IPS-15b (cell line): ENCODE results near the gene MANEAL.

Experiments
- H3K27me3 ChIP-seq: one replicate; pipeline ENCODE4 v1.6.1; 2013; ENCODE audit warnings: low read length; ENCODE audit not compliant: control insufficient read depth, insufficient read depth
- H3K36me3 ChIP-seq: one replicate; pipeline ENCODE4 v1.6.1; 2013; ENCODE audit warnings: low read length; ENCODE audit not compliant: control insufficient read depth, insufficient read depth
- H3K4me1 ChIP-seq: one replicate; pipeline ENCODE4 v1.6.1; 2013; ENCODE audit warnings: mild to moderate bottlenecking, low read length; ENCODE audit not compliant: control insufficient read depth, insufficient read depth
- H3K4me3 ChIP-seq: one replicate; pipeline ENCODE4 v1.5.1; 2013; ENCODE audit warnings: low read depth, low read length
- H3K9ac ChIP-seq: one replicate; pipeline ENCODE4 v1.6.1; 2013; ENCODE audit warnings: low read depth, mild to moderate bottlenecking, low read length
- H3K9me3 ChIP-seq: one replicate; pipeline ENCODE4 v1.6.1; 2013; ENCODE audit warnings: mild to moderate bottlenecking, low read length; ENCODE audit not compliant: control insufficient read depth, insufficient read depth

MANEAL gene

GRCh38 chr1:37793773-37794371, at the start of gene MANEAL:
Gene MANEAL, plus strand, starts transcription at chr1:37793847. Its CDS starts 336 bp downstream, at chr1:37794183.
- Histone ChIP-seq H3K9ac (no peak within 1 kb of the TSS), H3K9me3 (no peaks in the 10 kb centered on the region), H3K27me3 (peaks cover 39% of the 10 kb centered on the region), H3K4me3 (peak within 1 kb of the TSS; percentile 66), H3K4me1 (no peaks in the 10 kb centered on the region), H3K36me3 (no peaks in the 10 kb centered on the region)

GRCh38 chr1:37746806-37747205, 46.8 kb upstream of the MANEAL start:
- Histone ChIP-seq H3K36me3 (no peaks in the 10 kb centered on the region), H3K27me3 (peaks cover 19% of the 10 kb centered on the region), H3K4me1 (no peaks in the 10 kb centered on the region), H3K4me3 (no peak overlapping the region), H3K9me3 (no peaks in the 10 kb centered on the region), H3K9ac (no peak overlapping the region)

DNA sequence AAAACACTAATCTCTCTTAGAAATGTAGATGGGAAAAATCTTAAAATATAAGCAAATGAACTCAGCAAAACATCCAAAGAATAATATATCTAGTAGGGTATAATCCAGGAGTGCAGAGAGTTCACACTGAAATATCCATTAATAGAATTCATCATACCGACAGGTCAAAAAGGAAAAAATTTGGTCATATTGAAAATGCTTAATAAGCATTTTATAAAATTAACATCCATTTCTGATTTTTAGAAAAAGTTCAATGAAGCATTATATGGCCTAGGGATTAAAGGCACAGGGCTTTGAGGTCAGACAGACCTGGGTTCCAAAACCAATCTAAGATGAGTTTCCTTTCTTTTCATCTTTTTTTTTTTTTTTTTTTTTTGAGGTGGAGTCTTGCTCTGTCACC, 45.1 kb upstream of the MANEAL start:
- Histone ChIP-seq H3K9me3 (no peaks in the 10 kb centered on the region), H3K36me3 (no peaks in the 10 kb centered on the region), H3K9ac (no peak overlapping the region), H3K27me3 (peaks cover 27% of the 10 kb centered on the region), H3K4me1 (no peaks in the 10 kb centered on the region), H3K4me3 (no peak overlapping the region)

DNA sequence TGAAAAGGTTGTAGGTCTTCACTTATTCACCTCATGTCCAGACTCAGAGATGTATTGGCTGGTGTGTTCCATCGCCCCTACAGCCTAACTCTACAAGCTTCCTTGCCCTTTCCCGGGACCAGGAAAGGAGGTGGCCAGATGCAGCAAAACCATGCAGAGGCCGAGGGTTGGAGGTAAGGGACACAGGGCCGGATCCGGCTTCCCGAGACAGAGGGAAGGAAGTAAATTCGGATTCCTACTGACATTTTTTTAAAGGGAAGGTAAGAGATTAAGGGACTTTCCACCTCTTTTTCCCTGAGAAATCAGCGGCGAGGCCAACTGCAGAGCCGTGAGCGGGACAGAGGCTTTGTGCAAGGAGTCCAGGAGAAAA, 41.4 kb upstream of the MANEAL start:
- Histone ChIP-seq H3K36me3 (no peaks in the 10 kb centered on the region), H3K4me3 (peak overlapping the region; percentile 40), H3K27me3 (peaks cover 59% of the 10 kb centered on the region)

DNA sequence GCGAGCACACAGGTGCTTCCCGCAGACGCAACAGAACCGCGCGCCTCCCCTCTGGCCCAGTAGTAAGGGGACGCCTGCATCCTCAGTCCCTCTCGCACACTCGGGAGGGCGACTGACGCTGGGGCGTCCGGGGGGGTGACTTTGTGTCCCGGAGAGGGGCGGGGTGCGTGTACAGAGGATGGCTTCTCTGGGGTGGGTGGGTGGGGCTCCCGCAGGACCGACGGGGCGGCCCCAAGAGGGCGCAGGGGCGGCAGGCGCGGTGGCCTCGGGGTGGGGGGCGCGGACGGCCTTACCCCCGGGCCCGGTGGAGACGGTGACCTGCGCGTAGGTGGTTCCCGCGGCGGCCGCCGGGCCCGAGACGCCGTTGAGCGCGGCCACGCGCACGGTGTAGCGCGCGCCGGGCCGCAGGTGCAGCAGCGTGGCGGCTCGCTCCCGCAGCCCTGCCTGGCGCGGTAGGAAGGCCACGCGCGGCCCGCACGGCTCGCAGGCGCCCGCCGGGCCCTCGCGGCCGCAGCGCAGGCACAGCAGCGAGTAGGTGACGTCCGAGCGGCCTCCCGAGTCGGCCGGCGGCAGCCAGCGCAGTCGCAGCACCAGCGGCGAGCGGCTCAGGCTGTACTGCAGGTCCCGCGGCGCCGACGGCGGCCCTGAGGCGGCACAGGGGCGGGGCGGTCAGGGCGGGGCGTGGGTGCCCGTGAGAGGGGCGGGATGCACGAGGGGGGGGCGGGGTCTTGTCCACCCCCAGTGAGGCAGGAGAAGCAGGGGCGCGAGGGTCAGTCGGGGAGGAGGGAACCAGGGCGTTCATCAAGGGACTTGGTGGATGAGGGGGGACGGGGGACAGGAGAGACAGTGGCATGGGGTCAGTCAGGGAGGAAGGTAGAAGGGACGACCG, 40.8 kb upstream of the MANEAL start:
- no peaks in the 10 kb centered on the region for H3K4me1 ChIP-seq
- H3K9me3 ChIP-seq: no peaks in the 10 kb centered on the region
- H3K27me3 ChIP-seq: peaks cover 65% of the 10 kb centered on the region
- peak overlapping the region; percentile 45 for H3K4me3 ChIP-seq
- no peaks in the 10 kb centered on the region for H3K36me3 ChIP-seq
- H3K9ac ChIP-seq: no peak overlapping the region

More for the DNA sequence above, 41.4 kb upstream of the MANEAL start:
- H3K4me1 ChIP-seq: no peaks in the 10 kb centered on the region
- H3K9me3 ChIP-seq: no peaks in the 10 kb centered on the region
- no peak overlapping the region for H3K9ac ChIP-seq

DNA sequence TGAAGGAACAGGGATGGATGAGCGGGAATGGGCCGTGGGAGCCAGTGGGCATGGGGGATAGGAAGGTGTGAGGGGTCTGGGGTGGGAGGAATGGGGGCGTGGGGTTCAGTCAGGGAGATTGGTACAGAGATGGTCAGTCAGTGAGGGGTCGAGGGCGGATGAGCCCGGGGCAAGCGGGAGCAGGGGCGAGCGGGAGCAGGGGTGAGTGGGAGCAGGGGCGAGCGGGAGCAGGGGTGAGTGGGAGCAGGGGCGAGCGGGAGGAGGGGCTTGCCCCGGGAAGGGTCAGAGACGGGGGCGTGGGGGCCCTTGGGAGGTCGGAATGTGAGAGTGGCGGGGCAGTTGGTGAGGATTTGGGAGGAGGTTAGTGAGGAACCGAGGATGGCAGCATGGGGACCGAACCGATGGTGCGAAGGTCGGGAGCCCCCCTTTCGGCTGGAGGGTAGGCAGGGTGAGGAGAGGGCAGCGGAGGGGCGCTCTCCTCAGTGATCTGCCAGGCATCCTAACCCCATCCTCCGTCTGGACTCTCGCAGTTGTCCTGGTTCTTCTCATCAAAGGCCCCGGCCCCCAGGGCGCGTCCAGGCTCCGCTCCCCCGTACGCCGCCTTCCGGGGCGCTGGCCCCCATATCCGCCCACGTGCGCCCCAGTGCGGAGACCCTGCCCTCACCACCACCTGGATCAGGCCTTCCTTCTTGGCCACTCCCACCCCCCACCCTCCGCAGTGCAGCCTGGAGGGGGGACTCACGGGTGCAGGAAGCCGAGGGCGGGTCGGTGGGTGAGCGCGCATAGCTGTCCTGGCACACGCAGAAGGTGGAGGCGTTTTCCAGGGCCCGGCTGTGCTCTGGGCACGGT, 40.0 kb upstream of the MANEAL start:
- H3K9me3 ChIP-seq: no peaks in the 10 kb centered on the region
- H3K9ac ChIP-seq: no peak overlapping the region
- H3K36me3 ChIP-seq: no peaks in the 10 kb centered on the region
- no peaks in the 10 kb centered on the region for H3K4me1 ChIP-seq
- peaks cover 74% of the 10 kb centered on the region for H3K27me3 ChIP-seq
- peak overlapping the region; percentile 45 for H3K4me3 ChIP-seq

- H3K36me3 ChIP-seq: no peaks in the 10 kb centered on the region
- peaks cover 90% of the 10 kb centered on the region for H3K27me3 ChIP-seq
- H3K4me1 ChIP-seq: no peaks in the 10 kb centered on the region
These were observed 38.4 kb upstream of the MANEAL start for GRCh38 chr1:37755290-37755689.

GRCh38 chr1:37755951-37756560, 37.6 kb upstream of the MANEAL start:
- Histone ChIP-seq H3K27me3 (peaks cover 92% of the 10 kb centered on the region), H3K9ac (no peak overlapping the region), H3K4me1 (no peaks in the 10 kb centered on the region), H3K9me3 (no peaks in the 10 kb centered on the region), H3K36me3 (no peaks in the 10 kb centered on the region), H3K4me3 (no peak overlapping the region)

More at GRCh38 chr1:37755290-37755689, 38.4 kb upstream of the MANEAL start:
- H3K4me3 ChIP-seq: no peak overlapping the region
- no peaks in the 10 kb centered on the region for H3K9me3 ChIP-seq
- H3K9ac ChIP-seq: no peak overlapping the region

DNA sequence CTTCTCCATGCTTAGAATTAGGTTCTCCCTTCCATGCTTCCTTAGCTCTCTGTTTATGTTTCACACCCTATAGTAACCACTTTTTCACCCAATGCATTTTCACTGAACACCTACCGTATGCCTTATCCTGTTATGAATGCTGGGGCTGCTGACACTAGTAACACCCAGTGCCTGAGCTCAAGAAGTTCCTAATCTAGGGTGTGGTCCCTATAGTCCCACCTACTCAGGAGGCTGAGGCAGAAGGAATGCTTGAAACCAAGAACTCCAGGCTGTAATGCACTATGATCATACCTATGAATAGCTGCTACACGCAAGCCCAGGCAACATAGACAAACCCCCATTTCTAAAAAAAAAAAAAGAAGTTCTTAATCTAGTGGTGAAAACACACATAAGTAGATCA, 34.2 kb upstream of the MANEAL start:
- Histone ChIP-seq H3K27me3 (peaks cover 94% of the 10 kb centered on the region), H3K4me1 (no peaks in the 10 kb centered on the region), H3K9ac (no peak overlapping the region), H3K9me3 (no peaks in the 10 kb centered on the region), H3K4me3 (no peak overlapping the region), H3K36me3 (no peaks in the 10 kb centered on the region)

- Histone ChIP-seq H3K9ac (no peak overlapping the region), H3K4me3 (no peak overlapping the region), H3K9me3 (no peaks in the 10 kb centered on the region), H3K36me3 (no peaks in the 10 kb centered on the region), H3K4me1 (peaks cover 3% of the 10 kb centered on the region), H3K27me3 (peaks cover 94% of the 10 kb centered on the region)
These were observed 32.1 kb upstream of the MANEAL start for GRCh38 chr1:37761416-37762095.

DNA sequence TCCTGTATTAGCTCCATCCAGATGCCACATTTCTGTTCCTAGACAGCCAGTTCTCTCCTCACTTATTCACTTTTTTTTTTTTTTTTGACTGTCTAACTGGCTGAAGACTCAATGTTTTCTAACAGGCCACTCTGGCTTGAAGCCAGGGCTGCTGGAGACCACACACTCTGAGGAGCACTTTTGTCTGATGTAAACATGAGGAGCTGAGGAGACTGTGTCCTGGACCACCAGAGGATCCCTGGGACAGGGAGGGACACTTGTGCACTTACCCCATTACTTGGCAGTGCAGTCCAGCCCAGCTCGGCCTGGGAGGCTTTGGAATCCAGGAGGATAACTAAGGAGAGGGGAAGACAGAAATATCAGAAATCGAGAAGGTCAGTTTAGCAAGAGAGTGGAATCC, 31.1 kb upstream of the MANEAL start:
- Histone ChIP-seq H3K27me3 (peaks cover 94% of the 10 kb centered on the region), H3K36me3 (no peaks in the 10 kb centered on the region), H3K9me3 (no peaks in the 10 kb centered on the region), H3K4me1 (peaks cover 9% of the 10 kb centered on the region), H3K9ac (no peak overlapping the region), H3K4me3 (no peak overlapping the region)
